A673 (cell line): ENCODE data around the gene MICAL2. TPM values are rescaled to one million over a fixed set of nuclear protein-coding genes. Genes with fewer than 3 reads are reported as not detected.

Source experiments
- BruUV-seq: library from RNA; stranded (reverse); fragments of 400-500 nt; replicated peaks from 2 replicates; lab custom pipeline; 2021; lab: Mats Ljungman, UMichigan
- CTCF ChIA-PET: fragments of 300-600 bp; sonication (Branson Sonifier 250); formaldehyde crosslinking; loops from one replicate; lab custom pipeline; 2022; ENCODE audit warnings: antibody characterized with exemption; lab: Charles Lee
- POLR2A ChIA-PET: fragments of 300-600 bp; sonication (Branson Sonifier 250); formaldehyde crosslinking; loops from one replicate; lab custom pipeline; 2022; ENCODE audit warnings: antibody characterized with exemption; ENCODE audit not compliant: low non-redundant PET; lab: Charles Lee
- DNase-seq: peaks from one replicate; pipeline ENCODE4 v3.0.0-alpha.2; 2015; ENCODE audit warnings: low spot score
- H3K27ac ChIP-seq: fragments of 200-600 bp; sonication (generic); 2 replicates; pipeline ENCODE4 v1.5.1; 2016; ENCODE audit warnings: mixed run types, low read depth, mild to moderate bottlenecking, mixed read lengths, antibody characterized with exemption, low read length; ENCODE audit not compliant: poor library complexity, severe bottlenecking
- H3K27me3 ChIP-seq: fragments of 200-600 bp; sonication (generic); replicated peaks from 2 replicates; pipeline ENCODE4 v1.6.1; 2017; ENCODE audit warnings: mixed run types, low read depth, mild to moderate bottlenecking, mixed read lengths, antibody characterized with exemption, low read length; ENCODE audit not compliant: insufficient read depth, poor library complexity
- H3K36me3 ChIP-seq: fragments of 200-600 bp; sonication (generic); 2 replicates; pipeline ENCODE4 v1.6.1; 2016; ENCODE audit warnings: mixed run types, mild to moderate bottlenecking, mixed read lengths, antibody characterized with exemption, low read length; ENCODE audit not compliant: insufficient read depth, poor library complexity, severe bottlenecking
- H3K4me1 ChIP-seq: fragments of 200-600 bp; sonication (generic); 2 replicates; pipeline ENCODE4 v1.6.1; 2017; ENCODE audit warnings: mixed run types, mild to moderate bottlenecking, mixed read lengths, antibody characterized with exemption, low read length; ENCODE audit not compliant: insufficient read depth, poor library complexity, severe bottlenecking
- H3K4me3 ChIP-seq: fragments of 200-600 bp; sonication (generic); 2 replicates; pipeline ENCODE4 v1.5.1; 2016; ENCODE audit warnings: low read depth, mixed run types, mild to moderate bottlenecking, mixed read lengths, low read length; ENCODE audit not compliant: poor library complexity, severe bottlenecking
- H3K9me3 ChIP-seq: fragments of 200-600 bp; sonication (generic); 2 replicates; pipeline ENCODE4 v1.6.1; 2016; ENCODE audit warnings: mixed run types, low read depth, mild to moderate bottlenecking, mixed read lengths, antibody characterized with exemption, low read length; ENCODE audit not compliant: poor library complexity, severe bottlenecking
- EZH2 ChIP-seq: fragments of 200-600 bp; sonication (generic); IDR thresholded peaks from 2 replicates; pipeline ENCODE4 v1.6.1; 2017; ENCODE audit warnings: borderline replicate concordance, low read depth, mild to moderate bottlenecking, mixed read lengths, antibody characterized with exemption, low read length; ENCODE audit not compliant: poor library complexity, severe bottlenecking
- intact Hi-C: fragments of 100-400 bp; cut with micrococcal nuclease; formaldehyde crosslinking; loops from one replicate; pipeline ENCODE4 v1.10.0; 2022; ENCODE audit not compliant: unreplicated experiment
- total RNA-seq: library from RNA; stranded (reverse); gene quantifications from 2 replicates; pipeline ENCODE4 v1.2.3, GENCODE V29; 2021
- TF ChIP-seq, protein P1 (sequence below): fragments of 300-800, 200-600 bp; sonication (generic); conservative IDR thresholded peaks from 2 replicates; pipeline ENCODE4 v1.5.1; 2017; ENCODE audit warnings: low read depth, mild to moderate bottlenecking, antibody characterized with exemption, low read length, moderate library complexity, mixed read lengths

MICAL2 gene
- total RNA-seq, 1 experiment from 2014 or later = 1.1 TPM

DNA sequence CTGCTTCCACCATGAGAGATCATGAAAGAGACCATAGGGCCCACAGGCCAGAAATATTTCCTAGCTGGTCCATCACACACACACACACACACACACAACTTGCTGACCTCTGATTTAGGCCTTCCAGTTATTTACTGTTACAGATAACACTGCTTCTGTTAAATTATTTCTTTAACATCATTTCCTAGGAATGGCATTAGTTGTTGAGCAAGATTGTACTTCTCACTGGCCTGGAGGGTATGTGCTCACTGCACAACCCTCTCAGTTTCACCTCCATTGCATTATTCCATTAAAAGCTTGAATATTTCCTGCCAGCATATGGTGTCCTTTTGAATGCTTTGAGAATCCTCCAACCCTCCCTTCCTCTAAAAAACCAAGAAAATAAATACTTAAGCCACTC, 104.4 kb downstream of the MICAL2 start:
- CTCF ChIA-PET = no interaction called here
- Histone ChIP-seq H3K36me3 (no peaks in the 10 kb centered on the region), H3K4me1 (no peaks in the 10 kb centered on the region), H3K27me3 (no peaks in the 10 kb centered on the region), H3K9me3 (no peaks in the 10 kb centered on the region), H3K4me3 (no peak overlapping the region), H3K27ac (no peak overlapping the region)
- POLR2A ChIA-PET = no interaction called here
- DNase-seq = no peak
- no TSS peak for BruUV-seq
- intact Hi-C loops = no loop called here
- no peak for TF ChIP-seq EZH2
- TF ChIP-seq, protein P1, sequence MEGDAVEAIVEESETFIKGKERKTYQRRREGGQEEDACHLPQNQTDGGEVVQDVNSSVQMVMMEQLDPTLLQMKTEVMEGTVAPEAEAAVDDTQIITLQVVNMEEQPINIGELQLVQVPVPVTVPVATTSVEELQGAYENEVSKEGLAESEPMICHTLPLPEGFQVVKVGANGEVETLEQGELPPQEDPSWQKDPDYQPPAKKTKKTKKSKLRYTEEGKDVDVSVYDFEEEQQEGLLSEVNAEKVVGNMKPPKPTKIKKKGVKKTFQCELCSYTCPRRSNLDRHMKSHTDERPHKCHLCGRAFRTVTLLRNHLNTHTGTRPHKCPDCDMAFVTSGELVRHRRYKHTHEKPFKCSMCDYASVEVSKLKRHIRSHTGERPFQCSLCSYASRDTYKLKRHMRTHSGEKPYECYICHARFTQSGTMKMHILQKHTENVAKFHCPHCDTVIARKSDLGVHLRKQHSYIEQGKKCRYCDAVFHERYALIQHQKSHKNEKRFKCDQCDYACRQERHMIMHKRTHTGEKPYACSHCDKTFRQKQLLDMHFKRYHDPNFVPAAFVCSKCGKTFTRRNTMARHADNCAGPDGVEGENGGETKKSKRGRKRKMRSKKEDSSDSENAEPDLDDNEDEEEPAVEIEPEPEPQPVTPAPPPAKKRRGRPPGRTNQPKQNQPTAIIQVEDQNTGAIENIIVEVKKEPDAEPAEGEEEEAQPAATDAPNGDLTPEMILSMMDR = no peak

DNA sequence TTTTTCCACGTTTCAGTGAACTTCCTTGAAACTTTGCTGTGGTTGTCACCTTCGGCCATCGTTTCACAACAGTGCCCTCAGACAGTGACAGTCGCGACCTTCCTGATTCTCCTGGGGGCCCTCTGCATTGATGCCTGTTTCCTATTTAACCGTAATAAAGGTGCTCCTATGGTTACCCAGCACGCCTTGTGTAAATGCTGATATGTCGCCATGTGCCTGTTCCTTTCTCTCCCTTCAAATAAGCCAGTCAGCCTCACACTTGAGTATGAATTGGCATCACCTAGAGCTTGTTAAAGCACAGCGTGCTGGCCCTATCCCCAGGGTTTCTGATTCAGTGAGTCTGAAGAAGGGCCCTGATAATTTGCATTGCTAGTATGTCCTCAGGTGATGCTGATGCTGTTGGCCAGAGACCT, 104.8 kb downstream of the MICAL2 start:
- H3K36me3 ChIP-seq = no peaks in the 10 kb centered on the region
- no peaks in the 10 kb centered on the region for H3K27me3 ChIP-seq
- intact Hi-C loops = no loop called here
- POLR2A ChIA-PET = no interaction called here
- CTCF ChIA-PET = no interaction called here
- no peaks in the 10 kb centered on the region for H3K4me1 ChIP-seq
- no peak for TF ChIP-seq EZH2
- TF ChIP-seq, protein P1 = no peak
- H3K4me3 ChIP-seq = no peak overlapping the region
- BruUV-seq = no TSS peak
- no peak for DNase-seq
- H3K27ac ChIP-seq = no peak overlapping the region
- no peaks in the 10 kb centered on the region for H3K9me3 ChIP-seq

DNA sequence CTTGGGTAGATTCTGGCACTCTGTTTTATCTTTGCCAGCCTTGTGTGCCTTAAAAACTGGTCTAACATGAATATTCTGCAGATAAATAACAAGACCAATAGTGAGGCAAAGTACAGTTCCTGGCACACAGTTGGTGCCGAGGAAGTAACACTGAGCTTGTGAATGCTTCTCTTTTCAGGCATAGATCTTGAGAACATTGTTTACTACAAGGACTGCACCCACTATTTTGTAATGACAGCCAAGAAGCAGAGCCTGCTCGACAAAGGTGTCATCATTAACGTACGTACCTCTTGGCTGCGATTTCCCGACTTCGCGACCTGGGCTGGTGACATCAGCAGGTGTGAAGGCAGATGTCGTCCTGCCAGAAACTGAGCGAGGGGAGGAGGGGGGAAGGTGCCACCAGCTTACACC, 105.7 kb downstream of the MICAL2 start:
- Histone ChIP-seq H3K36me3 (no peaks in the 10 kb centered on the region), H3K27me3 (no peaks in the 10 kb centered on the region), H3K27ac (no peak overlapping the region), H3K4me3 (no peak overlapping the region), H3K9me3 (no peaks in the 10 kb centered on the region), H3K4me1 (no peaks in the 10 kb centered on the region)
- POLR2A ChIA-PET = no interaction called here
- DNase-seq = no peak
- no TSS peak for BruUV-seq
- CTCF ChIA-PET = no interaction called here
- intact Hi-C loops = no loop called here
- TF ChIP-seq, protein P1 = no peak
- no peak for TF ChIP-seq EZH2
